ENCODE measurements around the gene CHRFAM7A. TPM values are rescaled to one million over a fixed set of nuclear protein-coding genes. Genes with fewer than 3 reads are reported as not detected.
"Not testable (repeated sequence)": the region's sequence is repeated elsewhere in the genome, so short reads cannot be mapped to it uniquely, and the experiment has no call there.

CHRFAM7A gene
- total RNA-seq (ENCODE audit: insufficient read depth, low replicate concordance), result 0.48 TPM

- DNase-seq (ENCODE audit: low spot score), result not testable (repeated sequence)
These were observed at the start of gene CHRFAM7A for GRCh38 chr15:30392766-30393663. TSS of gene CHRFAM7A (minus strand) at chr15:30393540. CDS start at chr15:30383351, 10,189 bp downstream.

DNA sequence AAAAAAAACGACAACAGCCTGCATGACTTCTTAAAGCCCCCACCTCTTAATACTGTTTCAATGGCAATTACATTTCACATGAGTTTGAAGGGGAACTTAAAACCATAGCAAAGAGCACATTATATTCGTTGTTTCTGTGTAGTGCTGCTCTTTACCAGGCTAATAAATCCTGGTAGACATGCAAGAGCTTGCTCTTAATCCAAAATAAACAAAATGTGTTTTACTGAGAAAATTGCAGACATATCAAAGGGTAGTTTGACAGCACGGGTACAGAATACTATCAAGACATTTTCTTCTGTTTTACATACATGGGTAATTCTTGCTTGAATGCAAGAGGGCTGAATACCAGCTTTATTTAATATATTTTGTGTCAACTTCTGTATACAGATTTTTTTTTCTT is 45.0 kb upstream of the CHRFAM7A start:
- not testable (repeated sequence) for DNase-seq (ENCODE audit: low spot score)

GRCh38 chr15:30435878-30436277 is 42.5 kb upstream of the CHRFAM7A start:
- not testable (repeated sequence) for DNase-seq (ENCODE audit: low spot score)

DNA sequence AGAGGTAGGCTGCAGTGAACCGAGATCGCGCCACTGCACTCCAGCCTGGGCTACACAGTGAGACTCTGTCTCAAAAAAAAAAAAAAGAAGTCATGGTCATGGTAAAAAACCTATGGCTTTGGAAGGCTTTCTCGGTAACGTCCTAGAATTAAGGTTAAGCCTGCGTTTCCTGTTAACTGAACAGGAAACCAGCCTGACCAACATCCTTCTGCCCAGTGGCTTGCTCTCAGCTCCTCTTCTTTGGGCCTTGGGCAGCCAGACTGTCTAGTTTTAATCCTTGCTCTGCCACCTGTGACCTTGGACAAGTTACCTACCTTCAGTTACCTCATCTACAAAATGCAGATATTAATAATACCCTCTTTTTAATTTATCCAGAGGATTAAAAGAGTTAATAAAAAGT is 27.4 kb upstream of the CHRFAM7A start:
- not testable (repeated sequence) for DNase-seq (ENCODE audit: low spot score)

DNA sequence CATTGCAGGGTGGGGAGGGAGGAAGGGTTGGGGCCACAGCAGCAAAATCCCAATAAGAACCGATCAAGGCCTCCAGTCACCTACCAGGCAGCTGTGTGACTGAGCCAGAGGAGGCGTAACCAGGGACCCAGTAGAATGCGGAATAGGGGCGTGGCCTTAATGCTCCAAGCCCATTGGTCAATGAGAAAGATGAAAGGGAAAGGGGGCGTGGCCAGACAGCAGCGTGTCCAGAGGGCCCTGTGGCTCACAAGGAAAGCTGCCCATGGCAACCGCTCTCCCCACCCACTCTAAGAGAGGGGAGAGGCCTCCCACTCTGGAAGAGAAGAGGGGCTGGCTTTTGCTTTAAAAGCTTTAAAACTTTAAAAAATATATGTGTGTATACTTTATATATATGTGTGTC is 20.8 kb upstream of the CHRFAM7A start, which contains the start of gene GOLGA8R:
Gene GOLGA8R, minus strand, starts transcription at position 101 of the 400 bp plus-strand sequence. Its CDS starts 98 bp downstream, at position 3.
- DNase-seq (ENCODE audit: low spot score), result not testable (repeated sequence)

GRCh38 chr15:30407636-30408035 is 14.3 kb upstream of the CHRFAM7A start:
- DNase-seq (ENCODE audit: low spot score), result not testable (repeated sequence)

- DNase-seq (ENCODE audit: low spot score), result not testable (repeated sequence)
These were observed 5.6 kb upstream of the CHRFAM7A start for GRCh38 chr15:30398988-30399387.

- DNase-seq (ENCODE audit: low spot score), result not testable (repeated sequence)
These were observed 288 bp upstream of the CHRFAM7A start for GRCh38 chr15:30393664-30393991.

GRCh38 chr15:30386318-30386887 is 6.9 kb downstream of the CHRFAM7A start:
- not testable (repeated sequence) for DNase-seq (ENCODE audit: low spot score)

DNA sequence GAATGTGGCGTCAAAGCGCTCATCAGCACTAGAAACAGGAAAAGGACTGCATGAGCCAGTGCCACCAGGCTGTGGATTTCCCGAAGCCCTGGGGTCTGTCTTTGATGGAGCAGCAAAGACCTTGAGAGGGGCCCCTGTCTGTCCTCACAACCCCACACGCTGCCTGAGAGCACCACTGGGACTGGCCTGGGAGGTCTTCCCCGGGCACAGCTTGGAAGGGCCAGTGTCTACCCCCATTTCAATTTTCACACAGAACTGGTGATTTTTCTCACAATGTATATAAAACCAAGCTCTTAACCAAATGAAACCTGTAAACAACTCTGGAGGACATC is 16.3 kb downstream of the CHRFAM7A start:
- not testable (repeated sequence) for DNase-seq (ENCODE audit: low spot score)

DNA sequence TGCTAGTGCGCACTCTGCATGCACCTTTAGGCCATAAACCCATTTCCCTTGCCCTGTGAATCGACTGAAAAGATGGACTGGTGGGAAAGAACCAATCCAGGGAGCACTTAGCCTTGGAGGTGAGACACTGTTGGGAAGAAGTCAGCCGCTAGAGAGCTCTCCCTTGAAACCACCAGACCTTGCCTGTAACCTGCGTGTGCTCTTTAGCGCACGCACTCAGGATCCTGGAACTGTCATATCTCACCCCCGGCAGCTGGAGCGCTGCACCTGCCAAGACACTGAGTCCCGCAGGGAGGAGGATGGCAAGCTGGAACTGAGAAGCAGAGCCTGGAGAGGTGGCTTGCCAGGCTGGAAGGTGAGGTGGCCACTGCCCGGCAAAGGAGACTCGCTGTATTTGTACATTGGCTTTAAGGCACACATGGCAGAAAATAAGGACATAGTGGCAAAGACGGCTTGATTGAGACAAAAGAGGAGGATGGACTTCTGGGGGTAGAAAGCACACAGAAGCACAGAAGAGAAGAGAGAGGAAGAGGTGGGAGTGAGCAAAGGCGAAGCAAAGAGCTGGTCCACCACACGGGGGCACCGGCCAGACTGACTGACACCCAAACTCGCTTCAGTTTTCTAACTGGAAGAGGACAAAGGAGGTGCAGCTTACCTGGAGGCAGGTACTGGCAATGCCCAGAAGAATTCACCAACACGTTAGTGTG is 16.8 kb downstream of the CHRFAM7A start:
- DNase-seq (ENCODE audit: low spot score), result not testable (repeated sequence)

- DNase-seq (ENCODE audit: low spot score), result not testable (repeated sequence)
These were observed 17.5 kb downstream of the CHRFAM7A start for GRCh38 chr15:30375872-30376271.

DNA sequence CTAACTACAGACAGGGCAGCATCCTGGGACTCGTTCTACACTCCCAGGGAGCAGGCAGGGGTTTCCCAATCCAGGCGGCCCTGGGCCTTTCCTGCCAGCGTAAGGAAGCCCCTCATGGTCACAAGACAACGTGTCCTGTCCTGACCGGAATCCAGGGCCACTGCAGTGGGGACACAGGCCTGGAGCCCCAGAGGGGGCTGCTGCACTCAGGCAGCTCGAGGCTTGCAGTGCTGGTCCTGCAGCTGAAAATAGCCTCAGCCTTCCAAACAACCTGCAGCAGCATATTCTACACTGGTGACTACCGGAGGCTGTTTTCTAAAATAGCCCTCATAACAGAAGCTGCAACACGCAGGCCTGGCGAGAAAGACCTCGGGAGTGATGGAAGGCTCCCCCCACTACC is 18.5 kb downstream of the CHRFAM7A start:
- DNase-seq (ENCODE audit: low spot score), result not testable (repeated sequence)

GRCh38 chr15:30368271-30368670 is 25.1 kb downstream of the CHRFAM7A start:
- not testable (repeated sequence) for DNase-seq (ENCODE audit: low spot score)

DNA sequence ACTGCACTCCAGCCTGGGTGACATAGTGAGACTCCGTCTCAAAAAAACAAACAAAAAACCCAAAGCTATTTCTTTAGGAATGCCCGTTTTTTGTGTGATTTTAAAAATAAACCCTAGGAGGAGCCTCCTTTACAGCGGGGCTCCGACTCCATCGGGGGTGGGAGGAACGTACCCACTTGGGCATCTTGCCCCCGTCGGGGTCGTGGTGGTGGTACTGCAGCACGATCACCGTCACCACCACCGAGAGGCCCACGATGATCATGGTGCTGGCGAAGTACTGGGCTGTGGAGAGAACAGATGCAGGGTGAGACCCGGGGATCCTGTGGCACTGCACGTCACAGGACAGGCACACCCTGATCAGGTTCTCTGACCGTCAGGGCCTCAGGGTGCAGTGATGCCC is 26.1 kb downstream of the CHRFAM7A start:
- peak; percentile 0 for DNase-seq (ENCODE audit: low spot score)

- DNase-seq (ENCODE audit: low spot score), result not testable (repeated sequence)
These were observed 31.9 kb downstream of the CHRFAM7A start for GRCh38 chr15:30361404-30361803.

DNA sequence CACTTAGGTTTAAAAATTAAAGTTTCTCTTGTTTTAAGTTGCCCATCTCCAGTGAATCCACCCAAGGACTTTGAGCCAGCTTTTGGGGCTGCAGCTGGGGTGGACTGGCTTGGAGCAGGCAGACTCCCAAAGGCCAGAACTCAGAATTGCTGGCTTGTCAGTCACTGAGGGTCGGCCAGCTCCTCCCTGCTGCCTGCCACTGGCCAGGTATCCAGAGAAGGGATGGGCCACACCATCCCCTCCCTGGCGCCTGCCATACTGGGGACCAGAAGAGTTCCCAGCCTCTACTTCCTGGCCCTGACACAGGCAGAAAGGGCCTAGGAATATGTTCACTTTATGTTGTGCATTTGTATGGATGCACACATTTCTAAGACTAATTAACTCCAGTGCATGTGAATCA is 32.4 kb downstream of the CHRFAM7A start:
- not testable (repeated sequence) for DNase-seq (ENCODE audit: low spot score)

GRCh38 chr15:30355043-30355442 is 38.3 kb downstream of the CHRFAM7A start:
- DNase-seq (ENCODE audit: low spot score), result not testable (repeated sequence)

DNA sequence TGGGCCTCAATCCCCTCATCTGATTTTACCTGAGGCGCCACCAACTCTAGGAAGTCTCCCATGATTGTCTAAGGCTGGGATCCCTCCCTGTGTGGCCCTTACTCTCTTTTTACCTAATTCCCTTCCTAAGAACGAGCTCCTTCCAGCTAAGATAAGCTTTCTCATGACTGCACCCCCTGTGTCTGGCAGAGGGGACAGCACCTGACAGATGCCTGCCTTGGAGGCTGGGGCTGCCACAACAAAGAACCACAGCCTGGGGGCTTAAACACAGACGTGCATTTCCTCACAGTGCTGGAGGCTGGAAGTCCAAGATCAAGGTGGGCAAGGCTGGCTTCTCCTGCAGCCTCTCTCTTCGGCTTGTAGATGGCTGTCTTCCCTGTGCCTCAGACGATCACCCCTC is 43.5 kb downstream of the CHRFAM7A start:
- not testable (repeated sequence) for DNase-seq (ENCODE audit: low spot score)

DNA sequence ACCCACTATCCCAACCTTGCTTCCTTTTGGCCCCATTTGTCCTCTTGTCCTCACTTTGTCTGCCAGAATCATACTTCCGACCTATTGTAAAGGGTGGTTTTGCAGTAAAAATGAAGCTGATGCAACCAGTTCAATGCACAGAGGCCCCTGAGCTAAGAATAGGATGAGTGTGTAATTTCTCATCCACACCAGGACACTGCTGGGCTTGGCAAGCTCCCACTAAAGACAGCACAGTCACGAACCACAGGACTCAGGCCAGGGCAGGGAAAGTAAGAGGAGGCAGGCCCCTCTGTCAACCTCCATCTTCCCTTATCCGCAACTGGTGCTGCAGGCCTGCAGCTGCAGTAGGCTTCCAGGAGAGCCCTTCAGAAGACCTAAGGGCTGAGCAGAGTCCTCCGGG is 56.8 kb downstream of the CHRFAM7A start:
- not testable (repeated sequence) for DNase-seq (ENCODE audit: low spot score)

GRCh38 chr15:30334152-30334551 is 59.2 kb downstream of the CHRFAM7A start:
- DNase-seq (ENCODE audit: low spot score), result not testable (repeated sequence)

DNA sequence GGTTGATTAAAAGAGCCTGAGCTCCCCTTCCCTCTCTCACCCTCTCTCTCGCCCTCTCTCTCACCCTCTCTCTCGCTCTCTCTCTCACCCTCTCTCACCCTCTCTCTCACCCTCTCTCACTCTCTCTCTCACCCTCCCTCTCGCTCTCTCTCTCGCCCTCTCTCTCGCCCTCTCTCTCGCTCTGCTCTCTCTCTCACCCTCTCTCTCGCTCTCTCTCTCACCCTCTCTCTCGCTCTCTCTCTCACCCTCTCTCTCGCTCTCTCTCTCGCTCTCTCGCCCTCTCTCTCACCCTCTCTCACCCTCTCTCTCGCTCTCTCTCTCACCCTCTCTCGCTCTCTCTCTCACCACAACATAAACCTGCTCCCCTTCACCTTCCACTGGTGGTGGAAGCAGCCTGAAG is 67.2 kb downstream of the CHRFAM7A start:
- DNase-seq (ENCODE audit: low spot score), result not testable (repeated sequence)
